Left ventricle myocardium superior (tissue), 1 donor: Measurements from ENCODE around the gene SHC1. TPM values are rescaled to one million over a fixed set of nuclear protein-coding genes. Genes with fewer than 3 reads are reported as not detected.

Experiments used
- ATAC-seq: fragments of 200-7000 bp; cut with Tn5 transposase; one replicate; pipeline ENCODE4 v1.9.1; 2020; ENCODE audit warnings: mild to moderate bottlenecking, moderate library complexity
- DNase-seq: peaks from one replicate; pipeline ENCODE4 v3.0.0-alpha.2; 2020
- intact Hi-C: fragments of 100-400 bp; cut with micrococcal nuclease; formaldehyde crosslinking; loops from one replicate; pipeline ENCODE4 v1.11.0; 2022
- long read RNA-seq: library from polyadenylated mRNA; unstranded; transcript quantifications from one replicate; pipeline ENCODE4 v2.0.0, GENCODE V29; 2021
- total RNA-seq: library from RNA; stranded (reverse); fragmentation: NEBNext Ultra II Directional; extraction: Animal tissue kit (Norgen Biotek cat#: 25700); gene quantifications from one replicate; pipeline ENCODE4 v1.2.1, GENCODE V29; 2021
- donor health status: DM: no; HTN: yes; CAD: no; lungs with severe emphysema.

SHC1 gene, protein sequence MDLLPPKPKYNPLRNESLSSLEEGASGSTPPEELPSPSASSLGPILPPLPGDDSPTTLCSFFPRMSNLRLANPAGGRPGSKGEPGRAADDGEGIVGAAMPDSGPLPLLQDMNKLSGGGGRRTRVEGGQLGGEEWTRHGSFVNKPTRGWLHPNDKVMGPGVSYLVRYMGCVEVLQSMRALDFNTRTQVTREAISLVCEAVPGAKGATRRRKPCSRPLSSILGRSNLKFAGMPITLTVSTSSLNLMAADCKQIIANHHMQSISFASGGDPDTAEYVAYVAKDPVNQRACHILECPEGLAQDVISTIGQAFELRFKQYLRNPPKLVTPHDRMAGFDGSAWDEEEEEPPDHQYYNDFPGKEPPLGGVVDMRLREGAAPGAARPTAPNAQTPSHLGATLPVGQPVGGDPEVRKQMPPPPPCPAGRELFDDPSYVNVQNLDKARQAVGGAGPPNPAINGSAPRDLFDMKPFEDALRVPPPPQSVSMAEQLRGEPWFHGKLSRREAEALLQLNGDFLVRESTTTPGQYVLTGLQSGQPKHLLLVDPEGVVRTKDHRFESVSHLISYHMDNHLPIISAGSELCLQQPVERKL
- total RNA-seq = 62.1 TPM
- long read RNA-seq, transcript SHC1-210 (12 exons, 3,481 nt) = minor isoform, 5 of 38 reads
- long read RNA-seq, transcript SHC1-205 (13 exons, 3,062 nt) = major isoform, 8 of 38 reads
- long read RNA-seq, partial matches to known transcripts = 13 of 38 reads
- long read RNA-seq, other reads (novel, unspliced or antisense) = 7 of 38 reads

DNA sequence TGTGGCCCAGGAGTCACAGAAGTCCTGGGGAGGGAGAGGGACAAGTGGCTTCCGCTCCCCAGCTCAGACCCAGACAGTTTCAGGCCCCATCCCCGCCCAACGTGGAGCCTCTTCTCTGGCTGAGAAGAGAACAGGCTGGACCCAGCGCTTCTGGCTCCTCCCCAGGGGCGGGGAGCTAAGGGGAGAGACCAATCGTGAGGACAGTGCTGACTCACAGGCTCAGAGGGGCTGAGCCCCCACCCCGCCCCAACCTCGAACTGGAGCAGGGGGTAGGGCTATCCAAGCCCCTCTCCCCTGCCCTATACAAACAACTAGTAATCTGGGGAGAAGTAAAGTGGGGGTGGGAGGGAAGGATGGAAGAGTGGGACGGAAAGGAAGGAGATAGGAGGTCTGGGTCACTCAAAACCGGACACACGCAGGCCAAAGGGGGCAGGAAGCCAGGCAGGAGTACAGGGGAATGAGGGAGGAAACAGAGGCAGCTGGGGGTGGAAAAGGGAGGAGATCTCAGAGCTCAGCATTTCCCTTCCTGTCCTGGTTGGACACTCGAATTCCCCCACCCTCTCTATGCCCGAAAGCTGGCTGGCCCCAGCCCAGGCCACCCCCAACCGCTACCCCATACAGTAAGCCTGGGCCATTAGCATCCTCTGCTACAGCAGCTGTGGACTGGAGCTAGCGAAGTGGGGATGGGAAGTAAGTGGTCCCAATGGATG lies at the start of gene SHC1:
SHC1 (minus strand) TSS at position 117 of the 710 bp plus-strand sequence. CDS start 221 bp downstream, outside the sequence.
- DNase-seq (peak; percentile 95), ATAC-seq (peak; percentile 61)
- intact Hi-C loops = no loop called here

DNA sequence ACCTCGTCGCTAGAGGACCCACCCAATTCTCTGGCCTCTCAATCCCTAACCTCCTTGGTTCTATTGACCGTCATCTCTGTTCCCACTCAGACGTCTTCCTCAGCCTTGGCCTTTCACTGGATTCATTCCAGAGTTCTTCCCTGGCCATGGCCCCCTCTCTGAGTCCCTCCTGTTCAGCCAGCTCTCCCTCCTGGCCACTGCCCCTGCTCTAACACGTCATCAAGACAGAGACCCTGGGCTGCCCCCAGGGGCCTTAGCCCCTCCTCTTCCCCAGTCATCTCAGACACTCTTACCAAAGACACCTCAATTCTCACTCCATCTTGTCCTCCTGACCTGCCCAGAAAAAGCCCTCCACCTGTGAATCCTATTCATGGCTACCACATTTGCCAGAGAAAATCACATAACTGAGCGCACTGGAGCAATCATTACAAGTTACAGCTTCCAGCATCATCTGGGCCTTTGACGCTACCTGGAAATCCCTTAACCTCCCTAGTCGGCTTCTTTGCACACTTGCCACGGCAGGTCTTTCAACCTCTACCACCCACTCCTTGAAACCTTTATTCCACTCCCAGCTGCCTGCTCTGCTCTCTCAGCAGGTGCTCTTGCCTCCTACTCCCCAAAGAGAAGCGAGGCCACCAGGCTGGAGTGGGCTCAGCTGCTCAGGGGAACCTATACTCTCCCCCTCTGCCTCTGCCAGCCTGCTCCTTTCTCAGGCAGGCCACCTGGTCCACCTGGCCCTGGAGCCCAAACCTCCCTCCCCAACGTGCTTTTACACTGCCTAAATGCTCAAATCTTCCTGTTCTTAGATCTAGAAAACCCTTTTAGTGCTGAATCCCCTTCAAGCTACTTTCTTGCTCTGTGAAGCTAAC lies 49.1 kb upstream of the SHC1 start:
- intact Hi-C loops = no loop called here
- DNase-seq (no peak), ATAC-seq (no peak)

DNA sequence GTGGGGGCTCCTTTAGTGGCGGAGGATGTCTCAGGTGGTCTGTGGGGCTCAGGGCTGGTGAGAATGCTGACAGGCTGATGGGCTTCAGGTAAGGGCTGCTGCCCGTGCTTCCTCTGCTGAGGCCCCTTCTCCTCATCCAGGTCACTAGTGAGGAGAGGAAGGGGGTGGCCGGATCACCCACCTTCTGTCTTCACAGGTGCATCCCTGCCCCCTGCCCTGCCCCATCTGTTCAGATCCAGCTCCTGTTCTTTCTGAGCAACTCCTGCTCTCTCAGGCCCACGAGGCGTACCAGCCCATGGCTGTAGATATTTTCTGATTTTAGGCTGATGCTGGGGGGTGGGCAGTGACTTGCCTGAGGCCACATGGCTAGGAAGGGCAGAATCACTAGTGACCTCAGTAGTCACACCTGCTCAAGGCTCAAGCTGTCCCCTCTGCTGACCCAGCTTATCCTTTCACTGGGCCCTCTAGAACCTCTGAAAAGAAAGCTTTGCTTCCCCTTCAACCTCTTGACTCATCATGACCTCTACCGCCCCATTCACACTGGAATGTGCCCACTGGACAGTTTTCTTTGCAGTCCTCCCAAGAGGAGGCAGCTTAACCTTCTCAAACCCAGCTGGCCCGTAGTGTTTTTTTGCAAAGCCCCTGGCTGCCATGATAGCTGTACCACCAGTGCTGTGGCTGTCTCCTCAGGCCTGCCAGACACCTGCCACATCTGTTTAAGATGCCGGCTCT lies 48.2 kb upstream of the SHC1 start:
- intact Hi-C loops = no loop called here

DNA sequence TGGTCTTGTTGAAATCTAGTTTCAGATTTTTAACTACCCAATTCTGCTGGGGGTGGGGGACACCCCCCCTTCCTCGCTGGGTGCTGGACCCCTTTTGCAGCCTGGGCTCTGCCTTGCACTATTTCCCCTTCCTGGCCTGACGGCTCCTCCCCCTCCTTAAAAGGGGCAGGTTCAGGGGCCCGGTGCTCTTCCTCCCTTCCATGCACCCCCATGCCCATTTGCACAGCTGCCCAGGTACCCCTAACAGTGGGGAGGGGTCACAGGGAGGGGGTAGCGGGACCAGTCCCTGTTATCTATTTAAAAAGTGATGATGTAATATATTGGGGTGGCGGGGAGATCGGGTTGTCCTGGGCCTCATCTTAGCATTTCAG lies 47.4 kb upstream of the SHC1 start:
- DNase-seq (peak; percentile 24), ATAC-seq (peak; percentile 0)
- intact Hi-C loops = no loop called here

More for the DNA sequence above, 48.2 kb upstream of the SHC1 start:
- DNase-seq (no peak), ATAC-seq (no peak)

DNA sequence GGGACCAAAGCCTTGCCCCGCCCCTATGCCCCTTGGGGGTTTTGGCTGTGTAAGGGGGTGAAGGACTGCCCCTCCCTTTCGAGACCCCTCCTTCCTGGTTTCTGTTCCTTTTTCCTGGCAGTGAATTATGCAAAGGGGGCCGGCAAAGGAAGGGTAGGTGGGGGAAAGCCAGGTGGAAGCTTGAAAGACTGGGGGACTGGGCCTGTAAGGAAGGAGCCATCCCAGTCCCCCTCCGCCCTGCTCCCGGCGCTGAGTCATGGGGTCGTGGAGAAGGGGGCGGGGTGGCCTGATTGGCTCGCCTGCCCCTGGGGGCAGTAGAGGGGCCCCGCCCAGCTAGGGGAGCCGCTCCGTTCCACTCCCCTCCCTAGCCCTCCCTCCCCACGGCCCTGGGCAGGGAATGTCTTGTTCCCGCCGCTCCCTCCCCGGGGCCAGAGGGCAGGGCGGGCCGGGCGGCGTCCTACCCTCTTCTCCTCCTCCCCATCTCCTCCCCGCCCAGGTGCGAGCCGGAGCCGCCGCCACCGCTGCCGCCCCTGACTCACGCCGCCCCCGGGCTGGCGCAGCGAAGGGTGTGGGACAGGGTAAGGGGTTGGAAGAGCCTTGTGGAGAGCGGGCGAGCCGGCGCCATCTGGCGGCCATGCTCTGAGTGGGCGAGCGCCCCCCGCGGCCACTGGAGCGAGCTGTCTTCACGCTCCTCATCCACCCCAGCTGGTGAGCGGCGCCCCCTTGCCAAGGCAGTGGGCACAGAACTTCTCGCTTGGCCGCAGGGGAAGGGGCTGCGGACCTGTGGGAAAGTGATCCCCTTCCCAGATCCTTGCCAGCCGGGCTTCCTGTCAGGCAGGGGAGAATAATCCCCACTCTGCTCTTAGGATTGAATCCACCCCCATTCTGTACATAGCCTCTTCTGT lies 46.7 kb upstream of the SHC1 start:
- DNase-seq = peak; percentile 95
- intact Hi-C loops = no loop called here
- peak; percentile 91 for ATAC-seq

DNA sequence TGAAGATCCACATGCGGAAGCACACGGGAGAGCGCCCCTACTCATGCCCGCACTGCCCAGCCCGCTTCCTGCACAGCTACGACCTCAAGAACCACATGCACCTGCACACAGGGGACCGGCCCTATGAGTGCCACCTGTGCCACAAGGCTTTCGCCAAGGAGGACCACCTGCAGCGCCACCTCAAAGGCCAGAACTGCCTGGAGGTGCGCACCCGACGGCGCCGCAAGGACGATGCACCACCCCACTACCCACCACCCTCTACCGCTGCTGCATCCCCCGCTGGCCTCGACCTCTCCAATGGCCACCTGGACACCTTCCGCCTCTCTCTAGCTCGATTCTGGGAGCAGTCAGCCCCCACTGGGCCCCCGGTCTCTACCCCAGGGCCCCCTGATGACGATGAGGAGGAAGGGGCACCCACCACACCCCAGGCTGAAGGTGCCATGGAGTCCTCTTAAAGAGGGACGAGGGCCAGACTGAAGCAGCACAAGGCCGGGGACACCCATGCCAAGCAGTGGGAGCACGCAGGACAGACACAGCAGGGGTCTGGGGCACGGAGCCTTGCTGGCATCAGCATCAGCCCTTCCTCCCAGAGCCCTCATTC lies 45.8 kb upstream of the SHC1 start:
- intact Hi-C loops = no loop called here
- DNase-seq = peak; percentile 36

DNA sequence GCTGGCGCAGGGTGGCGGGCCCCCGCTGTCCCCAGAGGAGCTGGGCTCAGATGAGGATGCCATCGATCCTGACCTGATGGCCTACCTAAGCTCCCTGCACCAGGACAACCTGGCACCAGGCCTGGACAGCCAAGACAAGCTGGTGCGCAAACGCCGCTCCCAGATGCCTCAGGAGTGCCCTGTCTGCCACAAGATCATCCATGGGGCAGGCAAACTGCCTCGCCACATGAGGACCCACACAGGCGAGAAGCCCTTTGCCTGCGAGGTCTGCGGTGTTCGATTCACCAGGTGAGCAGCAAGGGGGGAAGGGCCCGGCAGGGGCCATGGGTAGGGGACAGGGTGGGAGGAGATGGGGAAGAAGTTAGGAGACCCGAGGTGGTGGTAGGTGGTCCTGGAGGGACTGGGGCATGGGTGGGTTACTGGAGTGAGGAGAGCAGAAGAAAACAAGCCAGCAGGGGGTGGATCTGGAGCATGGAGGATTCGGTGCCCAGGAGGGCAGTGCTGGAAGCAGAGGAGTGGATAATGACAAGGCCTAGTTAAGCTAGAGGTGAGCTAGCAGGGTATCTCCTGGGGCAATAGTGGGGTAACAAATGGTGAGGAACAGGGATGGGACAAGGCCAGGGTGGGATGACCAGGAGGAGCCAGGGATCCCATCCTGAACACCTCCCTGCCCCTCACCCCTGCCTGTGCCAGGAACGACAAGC lies 45.1 kb upstream of the SHC1 start:
- ATAC-seq (no peak), DNase-seq (peak; percentile 28)
- intact Hi-C loops = no loop called here

More for the DNA sequence above, 45.8 kb upstream of the SHC1 start:
- no peak for ATAC-seq

DNA sequence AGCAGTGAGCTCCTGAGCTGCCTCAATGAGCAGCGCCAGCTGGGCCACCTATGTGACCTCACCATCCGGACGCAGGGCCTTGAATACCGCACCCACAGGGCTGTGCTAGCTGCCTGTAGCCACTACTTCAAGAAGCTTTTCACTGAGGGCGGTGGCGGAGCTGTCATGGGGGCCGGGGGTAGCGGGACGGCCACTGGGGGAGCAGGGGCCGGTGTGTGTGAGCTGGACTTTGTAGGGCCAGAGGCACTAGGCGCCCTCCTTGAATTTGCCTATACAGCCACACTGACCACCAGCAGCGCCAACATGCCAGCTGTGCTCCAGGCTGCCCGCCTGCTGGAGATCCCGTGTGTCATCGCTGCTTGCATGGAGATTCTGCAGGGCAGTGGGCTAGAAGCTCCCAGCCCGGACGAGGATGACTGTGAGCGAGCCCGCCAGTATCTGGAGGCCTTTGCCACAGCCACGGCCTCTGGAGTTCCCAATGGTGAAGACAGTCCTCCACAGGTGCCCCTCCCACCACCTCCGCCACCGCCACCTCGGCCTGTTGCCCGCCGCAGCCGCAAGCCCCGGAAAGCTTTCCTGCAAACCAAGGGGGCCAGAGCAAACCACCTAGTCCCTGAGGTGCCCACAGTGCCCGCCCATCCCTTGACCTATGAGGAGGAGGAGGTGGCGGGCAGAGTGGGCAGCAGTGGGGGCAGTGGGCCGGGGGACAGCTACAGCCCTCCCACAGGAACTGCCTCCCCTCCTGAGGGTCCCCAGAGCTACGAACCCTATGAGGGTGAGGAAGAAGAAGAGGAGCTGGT lies 44.4 kb upstream of the SHC1 start:
- DNase-seq = peak; percentile 29
- ATAC-seq = no peak
- intact Hi-C loops = no loop called here

DNA sequence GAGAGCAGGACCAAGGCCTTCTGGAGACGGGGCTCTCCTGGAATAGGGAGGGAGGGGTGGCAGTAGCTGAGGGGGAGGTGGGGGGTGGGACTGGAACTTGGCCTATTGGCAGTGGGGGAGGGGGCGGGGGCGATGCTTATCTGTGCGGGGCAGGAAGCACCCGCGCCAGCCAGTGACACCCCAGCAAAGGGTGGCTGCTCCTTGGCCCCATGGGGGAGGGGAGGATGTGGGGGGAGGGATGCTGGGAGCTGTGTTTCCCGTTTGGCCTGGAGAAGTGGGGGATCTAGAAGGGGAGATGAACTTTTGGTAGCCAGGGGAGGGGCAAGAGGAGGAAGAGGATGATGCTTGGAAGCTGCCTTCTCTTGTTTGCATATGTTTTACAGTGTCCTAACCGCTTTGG lies 43.1 kb upstream of the SHC1 start:
- intact Hi-C loops = no loop called here
- DNase-seq = peak; percentile 21
- no peak for ATAC-seq

DNA sequence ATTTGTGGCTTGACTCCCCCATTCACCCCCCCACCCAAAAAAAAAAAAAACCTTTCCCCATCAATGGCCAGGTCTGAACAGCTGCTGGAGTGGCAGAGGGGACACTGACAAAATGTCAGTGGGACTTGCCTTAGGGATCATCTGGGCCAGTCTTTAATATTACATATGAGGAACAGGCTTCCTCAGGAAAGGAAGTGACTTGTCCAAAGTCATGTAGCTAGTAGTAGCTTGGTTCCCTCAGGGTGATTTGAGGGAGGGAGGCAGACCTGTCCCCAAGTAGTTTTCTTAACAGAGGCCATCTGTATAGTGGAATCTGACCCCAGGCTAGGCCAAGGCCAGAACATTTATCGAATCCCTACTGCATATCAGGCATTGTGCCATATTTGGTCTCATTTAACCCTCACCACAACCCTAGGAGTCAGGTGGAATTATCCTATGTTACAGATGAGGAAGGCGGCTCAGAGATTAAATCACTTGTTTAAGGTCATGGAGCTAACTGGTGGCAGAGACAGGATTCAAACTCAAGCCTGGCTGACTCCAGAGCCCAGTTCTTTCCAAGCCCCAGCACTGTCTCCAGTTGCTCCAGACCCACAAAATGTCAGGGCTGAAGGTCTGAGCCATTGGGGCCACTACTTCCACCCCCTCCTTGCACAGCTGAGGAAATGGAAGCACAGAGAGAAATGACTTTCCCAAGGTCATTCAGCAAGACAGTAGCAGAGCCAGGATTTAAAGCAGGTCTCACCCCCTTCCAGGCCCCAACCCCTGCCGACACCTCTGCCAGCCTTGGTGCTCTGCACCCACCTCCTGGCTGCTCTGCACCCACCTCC lies 42.4 kb upstream of the SHC1 start:
- no peak for ATAC-seq
- DNase-seq = no peak
- intact Hi-C loops = no loop called here

DNA sequence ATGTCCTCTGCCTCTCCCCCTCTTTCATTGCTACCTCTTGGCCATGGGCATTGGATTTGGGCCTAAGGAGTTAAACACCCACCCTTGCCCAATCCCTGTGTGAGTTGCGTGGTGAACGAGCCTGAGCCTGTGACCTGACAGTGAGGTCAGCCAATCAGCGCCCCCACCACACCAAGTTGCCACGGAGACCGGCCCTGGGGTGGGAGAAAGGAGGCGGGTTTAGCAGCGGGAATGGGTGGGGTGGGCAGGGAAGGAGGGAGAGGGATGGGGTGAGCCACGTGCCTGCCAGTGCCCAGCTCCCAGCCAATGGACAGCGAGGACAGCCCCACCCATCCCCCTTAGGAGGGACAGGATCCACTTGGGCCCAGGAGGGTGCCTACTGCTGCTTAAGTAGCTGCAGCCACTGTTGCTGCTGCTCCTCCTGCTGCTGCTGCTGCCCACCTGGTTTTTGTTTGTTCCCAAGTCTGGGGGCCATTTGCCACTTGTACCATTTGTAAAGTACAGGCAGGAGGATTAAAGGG lies 41.5 kb upstream of the SHC1 start:
- DNase-seq (peak; percentile 77), ATAC-seq (peak; percentile 44)
- intact Hi-C loops = no loop called here

DNA sequence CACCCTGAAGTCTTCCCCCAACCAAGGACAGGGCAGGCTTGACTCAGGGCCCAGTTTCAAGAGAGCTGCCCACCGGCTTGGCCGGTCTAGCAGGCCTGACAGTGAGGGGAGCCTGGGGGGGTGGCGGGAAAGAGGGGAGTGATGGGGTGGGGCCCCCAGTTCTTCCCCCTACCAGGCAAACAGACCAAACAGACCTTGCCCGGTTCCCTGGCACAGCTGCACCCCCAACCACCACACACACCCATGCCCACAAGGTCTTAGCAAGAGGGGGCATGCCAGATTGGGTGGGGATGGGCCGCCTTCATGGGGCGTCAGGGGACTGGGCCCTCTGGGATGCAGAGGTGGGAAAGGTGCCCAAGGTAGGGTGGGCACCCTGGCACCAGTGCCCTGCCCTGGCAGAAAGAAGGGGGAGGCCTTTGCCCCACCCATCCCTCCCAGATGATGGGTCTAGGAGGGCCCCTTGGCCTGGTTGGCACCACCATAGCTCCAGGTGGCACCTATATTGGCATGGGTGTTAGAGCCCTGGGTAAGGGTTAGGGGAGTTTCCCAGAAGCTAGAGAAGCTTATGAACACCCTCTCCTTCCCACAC lies 41.0 kb upstream of the SHC1 start:
- peak; percentile 28 for DNase-seq
- no peak for ATAC-seq
- intact Hi-C loops = no loop called here

DNA sequence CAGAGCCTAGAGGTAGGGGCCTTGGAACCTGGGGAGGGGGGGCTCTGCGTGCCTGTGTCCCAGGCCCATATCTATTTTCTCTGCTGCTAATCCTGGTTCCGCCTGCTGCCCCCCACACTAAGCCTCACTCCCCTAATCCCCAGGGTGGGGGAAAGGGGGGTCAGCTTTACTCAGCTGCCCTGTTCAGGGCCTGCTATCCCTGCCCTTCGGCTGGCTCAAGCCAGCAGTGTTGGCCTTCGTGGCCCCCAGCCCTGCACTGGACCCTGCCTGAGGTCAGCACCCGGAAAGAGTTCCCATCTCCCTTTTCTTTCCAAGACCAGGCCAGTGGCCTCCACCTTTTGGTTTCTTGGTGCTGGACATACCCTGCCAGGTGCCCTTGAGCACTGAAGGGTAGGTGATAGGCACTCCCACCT lies 40.5 kb upstream of the SHC1 start:
- DNase-seq = no peak
- no peak for ATAC-seq
- intact Hi-C loops = no loop called here
